Measurements from ENCODE around the gene SP3.

SP3 gene

DNA sequence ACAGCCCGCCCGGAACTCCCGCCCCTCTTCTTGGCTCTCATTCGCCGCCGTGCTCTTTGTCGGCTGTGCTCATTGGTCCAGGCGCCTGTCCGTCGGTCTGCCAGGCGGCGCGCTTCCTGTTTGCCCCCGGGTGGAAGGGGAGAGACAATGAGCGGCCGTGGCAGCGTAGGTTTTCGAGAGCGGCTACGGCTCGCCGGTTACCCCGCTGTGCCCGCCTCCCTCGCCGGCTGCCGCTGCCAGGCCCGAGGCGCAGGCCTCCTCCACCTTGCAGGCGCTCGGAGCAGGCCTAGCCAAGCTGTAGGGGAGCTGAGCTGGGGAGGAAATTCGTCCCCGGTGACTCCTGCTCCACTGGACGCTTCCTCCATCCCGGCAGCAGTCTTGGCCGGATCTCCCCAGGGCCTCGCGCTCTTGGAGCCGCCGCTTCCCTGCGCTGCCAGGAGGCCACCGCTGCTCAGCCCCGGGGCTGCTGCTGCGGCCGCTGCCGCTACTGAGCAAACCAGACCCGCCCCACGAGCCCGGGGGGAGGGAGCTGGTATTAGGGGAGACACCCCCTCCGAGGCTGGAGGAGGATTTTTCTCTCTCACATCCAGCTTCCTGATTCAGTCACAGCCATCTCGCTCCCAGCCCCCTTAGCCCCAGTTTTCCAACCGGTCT, at the start of gene SP3:
Gene SP3, minus strand, starts transcription at position 2 of the 654 bp plus-strand sequence. CDS start 202 bp downstream, outside the sequence.
- TF ChIP-seq, protein P1, sequence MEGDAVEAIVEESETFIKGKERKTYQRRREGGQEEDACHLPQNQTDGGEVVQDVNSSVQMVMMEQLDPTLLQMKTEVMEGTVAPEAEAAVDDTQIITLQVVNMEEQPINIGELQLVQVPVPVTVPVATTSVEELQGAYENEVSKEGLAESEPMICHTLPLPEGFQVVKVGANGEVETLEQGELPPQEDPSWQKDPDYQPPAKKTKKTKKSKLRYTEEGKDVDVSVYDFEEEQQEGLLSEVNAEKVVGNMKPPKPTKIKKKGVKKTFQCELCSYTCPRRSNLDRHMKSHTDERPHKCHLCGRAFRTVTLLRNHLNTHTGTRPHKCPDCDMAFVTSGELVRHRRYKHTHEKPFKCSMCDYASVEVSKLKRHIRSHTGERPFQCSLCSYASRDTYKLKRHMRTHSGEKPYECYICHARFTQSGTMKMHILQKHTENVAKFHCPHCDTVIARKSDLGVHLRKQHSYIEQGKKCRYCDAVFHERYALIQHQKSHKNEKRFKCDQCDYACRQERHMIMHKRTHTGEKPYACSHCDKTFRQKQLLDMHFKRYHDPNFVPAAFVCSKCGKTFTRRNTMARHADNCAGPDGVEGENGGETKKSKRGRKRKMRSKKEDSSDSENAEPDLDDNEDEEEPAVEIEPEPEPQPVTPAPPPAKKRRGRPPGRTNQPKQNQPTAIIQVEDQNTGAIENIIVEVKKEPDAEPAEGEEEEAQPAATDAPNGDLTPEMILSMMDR (IDR thresholded peaks at IDR 0.05; ENCODE audit: low read depth, low read length, missing control alignments) = no peak
- Histone ChIP-seq H3K36me3 (replicated peaks) (no peaks in the 10 kb centered on the region), H3K27ac (peak within 1 kb of the TSS; percentile 95), H3K27me3 (replicated peaks) (no peaks in the 10 kb centered on the region), H3K4me3 (ENCODE audit: low read depth, low read length) (peak within 1 kb of the TSS; percentile 84)
- in situ Hi-C loops (cut with HindIII; ENCODE audit: low pct_ligation_motif_present, low sequenced_read_pairs) = no loop called here
- DNase-seq = peak; percentile 95

DNA sequence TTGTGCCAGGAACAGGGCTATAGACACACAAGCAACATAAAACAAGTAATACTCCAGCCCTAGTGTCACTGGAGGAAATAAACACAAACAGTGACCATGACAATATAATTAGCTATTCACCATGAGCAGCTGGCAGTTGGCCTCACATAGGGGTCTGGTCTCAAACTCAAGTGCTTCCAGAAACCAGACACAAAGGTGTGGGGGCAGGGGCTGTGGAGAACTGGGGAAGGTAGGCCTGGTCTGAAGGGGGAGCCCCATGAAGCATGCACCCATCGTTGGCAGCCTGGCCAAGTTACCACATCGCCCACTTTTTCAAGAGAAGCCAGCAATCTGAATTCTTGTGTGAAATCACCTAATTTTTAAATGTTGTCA, 49.5 kb upstream of the SP3 start:
- in situ Hi-C loops (cut with HindIII; ENCODE audit: low pct_ligation_motif_present, low sequenced_read_pairs) = no loop called here

DNA sequence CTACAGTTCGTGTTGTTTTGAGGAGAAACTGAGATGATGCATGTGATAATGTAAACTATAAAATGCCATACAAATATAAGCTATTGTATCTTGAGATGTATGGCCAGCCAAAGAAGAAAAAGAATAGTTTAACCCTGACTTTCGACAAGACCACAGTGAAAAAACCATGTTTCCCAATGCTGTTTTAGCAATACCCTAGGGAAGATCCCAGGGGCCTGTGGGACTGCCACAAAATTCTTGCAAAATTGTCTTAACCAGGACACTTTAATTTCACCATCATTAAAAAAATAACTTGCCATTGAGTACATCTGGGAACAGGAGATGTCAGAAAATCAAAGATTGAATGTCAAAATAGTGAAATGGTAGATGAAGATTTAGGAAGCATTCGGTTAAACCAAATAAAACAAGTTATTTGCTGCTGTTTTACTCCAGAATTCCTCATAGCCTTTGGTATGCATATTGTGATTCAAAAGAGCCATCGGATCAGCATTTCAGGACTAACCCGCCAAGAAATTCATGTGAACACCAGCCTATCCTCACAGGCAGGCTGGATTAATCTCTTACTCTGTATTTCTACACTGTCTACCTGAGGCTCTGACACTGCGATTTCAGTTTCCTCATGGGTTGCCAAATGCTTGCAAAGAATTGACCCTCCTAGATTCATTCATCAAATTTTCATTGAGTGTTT, 49.0 kb upstream of the SP3 start:
- Histone ChIP-seq H3K36me3 (replicated peaks) (no peaks in the 10 kb centered on the region), H3K4me3 (ENCODE audit: low read depth, low read length) (no peak overlapping the region), H3K27ac (no peak overlapping the region), H3K27me3 (replicated peaks) (no peaks in the 10 kb centered on the region)
- TF ChIP-seq, protein P1 (IDR thresholded peaks at IDR 0.05; ENCODE audit: low read depth, low read length, missing control alignments) = no peak
- in situ Hi-C loops (cut with HindIII; ENCODE audit: low pct_ligation_motif_present, low sequenced_read_pairs) = no loop called here
- DNase-seq = no peak

More for the DNA sequence above, 49.5 kb upstream of the SP3 start:
- TF ChIP-seq, protein P1 (IDR thresholded peaks at IDR 0.05; ENCODE audit: low read depth, low read length, missing control alignments) = no peak
- Histone ChIP-seq H3K27me3 (replicated peaks) (no peaks in the 10 kb centered on the region), H3K36me3 (replicated peaks) (no peaks in the 10 kb centered on the region), H3K4me3 (ENCODE audit: low read depth, low read length) (no peak overlapping the region), H3K27ac (no peak overlapping the region)
- DNase-seq = no peak

DNA sequence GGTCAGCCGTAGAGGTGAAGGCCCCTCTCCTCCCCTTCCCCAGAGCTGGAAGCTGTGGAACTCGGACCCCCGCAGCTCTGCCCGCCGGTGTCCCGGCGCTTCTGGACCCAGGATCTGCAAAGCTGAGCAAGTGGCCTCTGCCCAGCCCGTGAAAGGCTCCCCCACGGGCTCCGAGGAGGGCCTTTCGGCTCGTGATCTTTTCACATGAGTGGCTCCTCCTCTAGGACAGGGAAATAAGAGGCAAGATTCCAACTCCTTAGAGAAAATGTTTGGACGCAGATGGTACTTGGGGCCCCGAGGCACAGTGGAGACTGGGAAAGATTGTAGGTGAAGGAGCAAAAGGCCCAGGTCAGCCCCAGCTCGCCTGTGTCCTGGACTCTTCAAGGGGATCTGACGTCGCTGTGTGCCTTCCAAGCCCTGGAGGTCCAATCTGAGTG, 48.2 kb upstream of the SP3 start:
- no peak for DNase-seq
- no peaks in the 10 kb centered on the region for H3K27me3 ChIP-seq (replicated peaks)
- in situ Hi-C loops (cut with HindIII; ENCODE audit: low pct_ligation_motif_present, low sequenced_read_pairs) = no loop called here
- peak overlapping the region; percentile 55 for H3K4me3 ChIP-seq (ENCODE audit: low read depth, low read length)
- H3K36me3 ChIP-seq (replicated peaks) = no peaks in the 10 kb centered on the region
- TF ChIP-seq, protein P1 (IDR thresholded peaks at IDR 0.05; ENCODE audit: low read depth, low read length, missing control alignments) = no peak
- no peak overlapping the region for H3K27ac ChIP-seq

DNA sequence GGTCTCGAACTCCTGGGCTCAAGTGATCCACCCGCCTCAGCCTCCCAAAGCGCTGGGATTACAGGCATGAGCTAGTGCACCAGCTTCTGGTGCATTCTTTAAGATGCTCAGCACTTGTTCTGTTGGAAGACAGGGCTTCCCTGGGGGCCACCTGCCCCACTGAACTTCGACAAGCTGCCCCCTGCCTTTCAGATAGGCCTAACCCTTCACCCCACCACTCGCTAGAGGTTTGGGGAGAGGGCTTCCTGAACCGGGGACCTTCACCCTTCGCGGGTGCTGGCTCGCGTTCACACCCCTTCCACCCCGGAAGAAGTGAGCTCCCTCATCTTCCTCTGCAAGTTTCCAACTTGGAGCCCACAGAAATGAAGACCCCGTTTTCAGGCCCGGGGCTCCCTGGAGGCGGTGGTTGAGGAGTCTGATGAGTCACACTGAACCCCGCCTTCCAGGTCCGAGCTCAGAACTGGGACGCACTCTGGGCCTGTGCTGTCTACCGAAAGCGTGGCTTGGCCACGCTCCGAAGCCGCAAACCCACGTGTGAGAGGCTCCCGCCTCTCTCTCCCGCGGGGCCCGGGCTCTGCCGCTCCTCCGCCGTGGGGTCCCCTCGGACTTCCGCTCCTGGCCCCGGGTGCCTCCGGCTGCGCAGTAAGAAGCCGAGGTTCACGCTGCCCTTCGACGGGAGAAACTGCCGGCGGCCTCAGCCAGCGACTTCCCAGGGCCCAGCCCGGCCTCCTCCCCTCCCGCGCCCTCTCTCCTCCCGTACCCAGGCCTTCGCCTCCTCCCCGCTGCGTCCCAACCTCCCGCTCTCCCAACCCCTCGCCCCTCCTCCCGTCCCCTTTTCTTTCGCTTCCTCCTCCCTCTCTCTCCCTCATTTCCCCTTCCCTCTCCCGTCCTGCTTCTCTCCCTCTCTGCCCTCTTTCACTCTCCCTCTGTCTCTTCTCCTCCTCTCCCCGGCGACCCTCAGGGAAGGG, 47.5 kb upstream of the SP3 start:
- H3K36me3 ChIP-seq (replicated peaks) = no peaks in the 10 kb centered on the region
- H3K27me3 ChIP-seq (replicated peaks) = no peaks in the 10 kb centered on the region
- in situ Hi-C loops (cut with HindIII; ENCODE audit: low pct_ligation_motif_present, low sequenced_read_pairs) = no loop called here
- TF ChIP-seq, protein P1 (IDR thresholded peaks at IDR 0.05; ENCODE audit: low read depth, low read length, missing control alignments) = no peak
- H3K27ac ChIP-seq = no peak overlapping the region
- peak overlapping the region; percentile 55 for H3K4me3 ChIP-seq (ENCODE audit: low read depth, low read length)
- DNase-seq = no peak
